ENCODE measurements around the gene POLD3. TPM values are rescaled to one million over a fixed set of nuclear protein-coding genes. Genes with fewer than 3 reads are reported as not detected.

POLD3 gene
- total and polyA plus RNA-seq, 2 of the 8 experiments (the other 6 are each of a cell fraction or from before 2014, with no cell fraction given): 18.1 to 29.3 TPM

- no peak for TF ChIP-seq SIX5 (IDR thresholded peaks at IDR 0.05; ENCODE audit: low read depth, low read length)
Observed at GRCh38 chr11:74577181-74577580, 15.2 kb upstream of the POLD3 start (continued).
